Left cardiac atrium (tissue), 4 donors: ENCODE data around the gene SLC5A11. TPM values are rescaled to one million over a fixed set of nuclear protein-coding genes. Genes with fewer than 3 reads are reported as not detected.
"Not testable (repeated sequence)": the region's sequence is repeated elsewhere in the genome, so short reads cannot be mapped to it uniquely, and the experiment has no call there.

ENCODE experiments used
- ATAC-seq, 2 donors: fragments of 200-7000 bp; cut with Tn5 transposase; one replicate each; pipeline ENCODE4 v1.9.1; 2020; ENCODE audit warnings: mild to moderate bottlenecking in 2 of 2, moderate library complexity in 2 of 2
- DNase-seq: peaks from one replicate; pipeline ENCODE4 v3.0.0-alpha.2; 2020
- intact Hi-C, 2 donors: fragments of 100-400 bp; cut with DNase I; formaldehyde crosslinking; loops; one replicate each; pipeline versions ENCODE4 v1.14.1 to v1.15.1; 2022 to 2023
- total RNA-seq, 2 donors: library from RNA; stranded (reverse); fragmentation: NEBNext Ultra II Directional; extraction: Animal tissue kit (Norgen Biotek cat#: 25700); gene quantifications; one replicate each; pipeline ENCODE4 v1.2.1, GENCODE V29; 2021
- donor health status: DM: no; HTN: yes; CAD: no.
- donor health status: DM: no; HTN: yes; CAD: no; lungs with severe emphysema.
- donor health status: DM: yes; HTN: yes; CAD: no.
- donor health status: Dilated cardiomyopathy.

SLC5A11 gene
- total RNA-seq, 2 donors from 2014 or later, result not detected

GRCh38 chr16:24829153-24829552, 16.6 kb upstream of the SLC5A11 start:
- intact Hi-C loops, result loop anchor here in 1 of 2 donors (10.0 kb wide), 1 partner anchor 116 kb away; no protein-coding TSS in a partner anchor
- no peak for DNase-seq

GRCh38 chr16:24833352-24833751, 12.4 kb upstream of the SLC5A11 start:
- DNase-seq (no peak), ATAC-seq (no peak)
- intact Hi-C loops, result no loop called here

More at GRCh38 chr16:24829153-24829552, 16.6 kb upstream of the SLC5A11 start:
- no peak for ATAC-seq

GRCh38 chr16:24834459-24835335, 11.1 kb upstream of the SLC5A11 start:
- no peak for DNase-seq
- peak; percentile 43 to 67 for ATAC-seq

DNA sequence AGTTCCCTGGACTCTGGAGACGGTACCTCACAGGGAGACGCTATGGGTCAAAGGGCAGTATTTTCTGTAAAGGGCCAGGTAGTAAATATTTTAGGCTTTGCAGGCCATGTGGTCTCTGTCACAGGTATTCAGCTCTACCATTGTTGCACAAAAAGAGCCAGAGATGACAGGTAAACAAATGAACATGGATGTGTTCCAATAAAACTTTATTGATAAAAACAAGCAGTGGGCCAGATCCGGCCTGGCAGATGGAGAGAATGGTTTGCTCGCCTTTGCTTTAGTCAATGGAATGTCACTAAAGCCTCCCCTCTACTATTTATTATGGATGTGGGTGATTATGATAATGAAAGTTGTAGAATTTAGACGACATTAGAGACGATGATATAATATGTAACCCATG, 8.9 kb upstream of the SLC5A11 start:
- intact Hi-C loops, result no loop called here
- no peak for ATAC-seq
- no peak for DNase-seq

More at GRCh38 chr16:24834459-24835335, 11.1 kb upstream of the SLC5A11 start:
- intact Hi-C loops, result no loop called here

GRCh38 chr16:24837969-24838368, 7.8 kb upstream of the SLC5A11 start:
- DNase-seq, result no peak
- intact Hi-C loops, result no loop called here
- no peak for ATAC-seq

DNA sequence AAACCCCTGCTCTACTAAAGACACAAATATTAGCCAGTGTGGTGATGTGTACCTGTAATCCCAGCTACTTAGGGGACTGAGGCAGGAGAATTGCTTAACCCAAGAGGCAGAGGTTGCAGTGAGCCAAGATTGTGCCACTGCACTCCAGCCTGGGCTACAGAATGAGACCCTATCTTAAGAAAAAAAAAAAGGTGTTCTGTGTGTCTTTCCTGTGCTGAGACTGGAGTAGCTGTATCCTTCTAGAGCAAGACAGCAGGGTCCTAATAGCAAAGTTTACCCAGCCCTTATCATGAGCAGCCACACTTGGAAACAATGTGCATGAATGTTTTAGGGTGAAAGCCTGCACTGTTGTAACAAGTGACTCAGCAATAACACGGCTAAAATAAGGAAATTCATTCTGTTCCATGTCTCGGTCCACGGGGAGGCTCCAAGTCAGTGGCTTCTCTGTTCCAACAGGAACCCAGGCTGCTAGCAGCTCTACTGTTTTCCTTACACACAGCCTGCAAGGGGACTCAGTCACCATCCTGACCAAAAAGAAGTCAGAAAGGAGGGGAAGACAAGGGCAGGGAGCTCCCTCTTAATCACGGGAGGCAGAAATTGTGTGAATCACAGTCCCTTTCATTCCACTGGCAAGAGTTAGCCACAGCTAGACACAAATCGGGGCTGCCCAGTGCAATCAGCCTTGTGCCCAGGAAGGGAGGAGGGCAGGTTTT, 7.1 kb upstream of the SLC5A11 start:
- intact Hi-C loops, result no loop called here
- peak; percentile 53 for DNase-seq

DNA sequence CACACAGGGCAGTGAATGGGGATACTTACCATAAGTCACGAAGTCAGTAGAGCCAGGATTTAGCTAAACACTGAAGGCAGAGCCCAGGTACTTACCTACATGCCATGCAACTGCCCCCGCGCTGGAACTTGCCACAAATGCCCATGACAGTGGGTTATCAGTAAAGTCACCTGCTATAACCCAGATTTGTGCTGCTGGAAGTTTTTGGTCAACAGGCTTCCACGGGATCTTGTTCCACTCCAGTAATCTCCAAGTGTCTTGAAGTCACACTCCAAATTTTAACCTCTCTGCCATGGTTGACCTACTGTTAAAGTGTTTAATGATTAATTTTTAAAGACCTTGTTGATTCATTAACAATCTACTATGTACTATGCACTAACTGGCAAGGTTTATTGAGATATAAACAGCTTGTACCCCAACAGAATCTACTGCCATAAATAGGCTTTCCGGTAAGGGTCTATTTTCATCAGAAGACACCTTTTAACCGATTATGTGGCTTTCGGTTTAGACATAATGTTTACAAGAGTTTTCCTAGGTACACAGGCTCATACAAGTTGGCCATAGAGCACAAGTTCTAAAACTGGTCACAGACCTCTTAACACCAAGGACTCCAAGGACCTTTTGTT, 6.3 kb upstream of the SLC5A11 start:
- no peak for DNase-seq
- no peak for ATAC-seq
- intact Hi-C loops, result no loop called here

More for the DNA sequence above, 7.1 kb upstream of the SLC5A11 start:
- peak; percentile 78 to 86 for ATAC-seq

DNA sequence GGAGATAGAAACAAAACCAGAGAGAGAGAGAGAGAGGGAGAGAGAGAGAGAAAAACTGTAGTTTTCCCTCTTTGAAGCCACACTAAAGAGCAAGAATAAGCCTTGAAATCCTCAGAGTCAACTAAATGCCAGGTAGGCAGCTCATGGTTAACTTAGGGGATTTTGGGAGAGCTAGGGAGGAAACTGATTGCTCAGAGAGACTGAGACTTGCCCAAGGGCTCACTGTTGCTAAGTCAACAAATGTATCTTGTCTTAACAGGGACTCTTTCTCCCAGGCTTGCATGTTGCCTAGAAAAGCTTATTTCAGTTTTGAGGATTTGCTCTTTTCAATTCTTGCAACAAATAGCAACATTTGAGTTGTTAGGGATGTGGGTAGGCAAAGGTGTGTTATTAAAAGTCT, 4.5 kb upstream of the SLC5A11 start:
- DNase-seq (no peak), ATAC-seq (no peak)
- intact Hi-C loops, result no loop called here

DNA sequence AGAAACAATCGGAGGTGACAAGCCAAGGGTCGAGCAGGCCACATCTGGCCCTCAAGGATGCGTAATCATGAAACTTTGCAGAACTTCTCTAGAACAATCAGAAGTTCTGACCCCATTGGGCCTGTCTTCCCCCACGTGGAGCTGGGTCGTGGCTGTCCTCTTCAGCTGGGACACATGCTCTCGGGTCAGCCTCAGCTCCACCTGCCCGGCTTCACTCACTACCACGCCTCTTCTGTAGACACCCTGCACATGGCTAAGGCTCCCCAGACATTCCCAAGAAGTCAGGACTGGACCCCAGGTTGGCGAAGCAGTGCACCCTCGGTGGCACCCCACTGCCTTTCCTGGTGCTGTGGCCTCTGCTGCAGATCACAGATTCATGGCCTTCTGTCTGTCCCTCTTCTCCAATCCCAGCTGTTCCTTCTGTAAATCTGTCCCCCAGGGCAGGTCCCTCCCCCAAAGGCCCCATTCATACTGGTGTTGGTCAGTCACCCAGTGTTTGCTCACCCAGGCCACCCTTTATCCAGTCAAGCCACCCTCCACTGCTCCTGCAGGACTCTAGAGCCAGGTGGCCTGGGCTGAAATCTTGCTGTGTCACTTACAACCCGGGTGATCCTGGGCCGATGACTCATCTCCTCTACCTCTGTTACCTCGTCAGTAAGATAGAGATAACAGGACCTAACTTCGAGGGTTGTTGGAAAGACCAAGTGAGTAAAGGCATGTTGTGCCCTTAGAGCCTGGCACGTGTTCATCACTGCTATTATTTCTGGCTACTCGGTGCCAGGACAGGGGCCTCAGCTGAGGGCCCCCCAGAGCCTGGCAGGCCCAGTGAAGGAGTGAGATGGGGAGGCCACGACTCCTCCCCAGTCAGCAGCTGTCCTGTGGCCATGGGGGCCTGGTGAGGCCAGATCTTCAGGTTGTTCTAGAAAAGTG, 1.4 kb upstream of the SLC5A11 start:
- intact Hi-C loops, result no loop called here
- ATAC-seq (peak in 1 of 2 donors; percentile 15), DNase-seq (no peak)

GRCh38 chr16:24845031-24845365, 765 bp upstream of the SLC5A11 start:
- ATAC-seq, DNase-seq, intact Hi-C loops: not testable (repeated sequence)

DNA sequence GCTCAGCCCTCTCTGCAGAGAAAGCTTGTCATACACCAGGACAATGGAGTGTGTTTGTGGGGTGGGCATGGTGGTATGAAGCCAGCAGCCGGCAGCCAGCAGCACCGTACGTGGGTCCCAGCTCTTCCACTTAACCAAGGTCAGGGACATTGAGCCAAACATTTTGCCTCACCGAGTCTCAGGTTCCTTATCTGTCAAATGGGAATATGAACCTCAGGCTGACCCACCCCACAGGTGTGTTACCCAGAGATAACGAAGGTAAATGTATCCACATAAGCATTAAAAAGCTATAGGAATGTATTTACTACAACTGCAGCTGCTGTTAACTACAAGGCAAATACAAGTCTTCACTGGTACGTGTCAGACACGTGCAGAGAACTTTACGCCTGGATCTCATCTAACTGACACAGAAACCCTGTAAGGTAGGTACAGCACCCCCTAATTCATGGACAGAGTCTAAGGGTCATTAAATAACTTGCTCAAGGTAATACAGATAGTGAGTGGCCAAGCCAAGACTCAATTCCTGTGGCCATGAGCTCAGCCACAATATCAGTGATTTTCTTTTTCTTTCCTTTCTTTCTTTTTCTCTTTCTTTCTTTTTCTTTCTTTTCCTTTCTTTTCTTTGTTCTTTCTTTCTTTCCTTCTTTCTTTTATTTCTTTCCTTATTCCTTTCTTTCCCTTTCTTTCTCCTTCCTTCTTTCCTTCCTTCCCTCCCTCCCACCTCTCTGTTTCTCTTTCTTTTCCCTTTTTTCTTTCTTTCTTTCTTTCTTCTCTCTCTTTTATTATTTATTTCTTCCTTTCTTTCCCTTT, 990 bp downstream of the SLC5A11 start:
- ATAC-seq (no peak), DNase-seq (no peak)
- intact Hi-C loops, result no loop called here

DNA sequence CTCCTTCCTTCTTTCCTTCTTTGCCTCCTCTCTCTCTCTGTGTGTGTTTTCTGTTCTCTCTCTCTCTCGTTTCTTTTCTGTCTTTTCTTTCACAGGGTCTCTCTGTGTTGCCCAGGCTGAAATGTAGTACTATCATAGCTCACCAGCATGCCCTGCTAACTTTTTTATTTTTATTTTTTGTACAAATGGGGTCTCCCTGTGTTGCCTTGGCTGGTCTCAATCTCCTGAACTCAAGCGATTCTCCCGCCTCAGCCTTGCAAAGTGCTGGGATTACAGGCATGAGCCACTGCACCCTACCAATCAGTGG, 1.5 kb downstream of the SLC5A11 start:
- no peak for ATAC-seq
- DNase-seq, result no peak
- intact Hi-C loops, result no loop called here

DNA sequence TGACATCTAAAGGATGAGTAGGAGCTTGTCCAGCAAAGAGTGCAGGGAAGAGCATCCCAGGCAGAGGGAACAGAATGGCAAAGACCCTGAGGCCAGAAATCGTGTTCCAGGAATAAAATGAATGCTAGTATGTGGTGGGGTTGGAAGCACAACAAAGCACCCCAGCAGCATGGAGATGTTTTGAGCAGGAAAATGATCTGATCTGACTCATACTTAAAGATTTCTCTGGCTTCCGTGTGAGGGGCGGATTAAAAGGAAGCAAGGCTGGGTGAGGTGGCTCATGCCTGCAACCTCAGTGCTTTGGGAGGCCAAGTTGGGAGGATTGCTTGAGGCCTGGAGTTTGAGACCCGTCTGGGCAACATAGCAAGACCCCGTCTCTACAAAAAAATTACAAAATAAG, 2.3 kb downstream of the SLC5A11 start:
- ATAC-seq, result no peak
- no peak for DNase-seq
- intact Hi-C loops, result no loop called here

- intact Hi-C loops, result no loop called here
- DNase-seq (no peak), ATAC-seq (no peak)
These were observed 3.9 kb downstream of the SLC5A11 start for GRCh38 chr16:24849641-24850040.

DNA sequence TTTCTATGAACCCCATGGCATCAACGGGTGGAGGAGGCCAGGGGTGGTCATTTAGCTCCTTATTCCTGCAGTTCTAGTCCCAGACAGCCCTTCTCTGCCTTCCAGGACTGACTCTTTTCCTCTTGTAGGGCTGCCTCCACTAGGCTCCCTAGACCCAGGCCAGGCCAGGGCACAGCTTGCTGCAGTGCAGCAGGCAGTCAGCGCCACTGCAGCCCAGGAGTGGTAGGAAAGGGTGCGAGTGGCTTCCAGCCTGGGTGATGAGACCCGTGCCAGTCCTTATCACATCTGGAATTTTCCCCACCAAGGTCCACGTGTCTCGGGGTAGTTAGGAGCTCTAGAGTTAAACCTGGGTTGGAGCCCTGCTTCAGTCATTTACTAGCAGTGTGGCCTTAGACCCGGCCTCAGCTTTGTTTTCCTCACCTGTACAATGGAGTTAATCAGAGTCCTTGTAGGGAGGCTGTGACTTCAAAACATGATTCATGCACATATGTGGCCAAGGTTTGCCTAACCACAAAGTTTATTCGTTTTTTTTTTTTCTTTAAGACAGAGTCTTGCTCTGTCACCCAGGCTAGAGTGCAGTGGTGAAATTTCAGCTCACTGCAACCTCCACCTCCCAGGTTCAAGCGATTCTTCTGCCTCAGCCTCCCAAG, 4.7 kb downstream of the SLC5A11 start:
- DNase-seq (no peak), ATAC-seq (no peak)
- intact Hi-C loops, result no loop called here

GRCh38 chr16:24851700-24852099, 5.9 kb downstream of the SLC5A11 start:
- ATAC-seq, result peak in 1 of 2 donors; percentile 25
- intact Hi-C loops, result no loop called here
- no peak for DNase-seq

DNA sequence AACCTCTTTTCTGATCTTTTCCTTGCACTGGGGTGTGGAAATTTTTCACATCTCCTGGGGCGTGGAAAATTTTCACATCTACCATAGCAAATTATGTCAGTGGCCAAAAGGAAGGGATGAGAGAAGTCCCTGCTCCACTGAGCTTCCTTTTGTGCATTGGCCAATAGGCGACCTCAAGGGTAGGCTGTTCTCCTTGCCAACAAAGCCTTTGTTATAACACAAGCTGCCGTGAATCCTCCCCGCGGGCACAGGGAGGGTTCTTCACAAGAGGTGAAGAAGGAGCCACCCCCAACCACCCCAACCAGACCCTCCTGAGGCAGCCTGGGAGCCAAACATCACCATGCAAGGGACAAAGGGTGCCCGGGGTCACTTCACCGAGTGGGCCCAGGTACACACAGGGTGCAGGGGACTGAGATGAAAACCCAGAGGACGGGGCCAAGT, 6.5 kb downstream of the SLC5A11 start:
- intact Hi-C loops, result no loop called here
- ATAC-seq (no peak), DNase-seq (no peak)
